Testis (tissue), 5 donors: ENCODE measurements around the gene GPD1L. TPM values are rescaled to one million over a fixed set of nuclear protein-coding genes. Genes with fewer than 3 reads are reported as not detected.
"Not testable (repeated sequence)": the region's sequence is repeated elsewhere in the genome, so short reads cannot be mapped to it uniquely, and the experiment has no call there.

Experiments
- DNase-seq: peaks from one replicate; pipeline ENCODE4 v3.0.0-alpha.2; 2019
- H3K27ac ChIP-seq, 2 donors: fragments of 200-600 bp; sonication (generic); one replicate each; pipeline ENCODE4 v1.5.1; 2019
- H3K27me3 ChIP-seq: fragments of 200-600 bp; sonication (generic); one replicate; pipeline ENCODE4 v1.5.1; 2019
- H3K36me3 ChIP-seq: fragments of 200-600 bp; sonication (generic); one replicate; pipeline ENCODE4 v1.5.1; 2017; ENCODE audit warnings: low read depth; ENCODE audit errors: missing control alignments
- H3K4me1 ChIP-seq: fragments of 200-600 bp; sonication (generic); one replicate; pipeline ENCODE4 v1.5.1; 2019
- H3K4me3 ChIP-seq, 2 donors: fragments of 200-600 bp; sonication (generic); one replicate each; pipeline ENCODE4 v1.5.1; 2017 to 2019
- H3K9me3 ChIP-seq: fragments of 200-600 bp; sonication (generic); one replicate; pipeline ENCODE4 v1.5.1; 2017
- CTCF ChIP-seq, 3 experiments: fragments of 450-650 bp in 2 of 3; fragments of 200-600 bp in 1 of 3; sonication (generic) in 1 of 3; IDR thresholded peaks; one replicate each; pipeline ENCODE4 v1.5.1; 2016 to 2019; ENCODE audit warnings: antibody characterized with exemption in 3 of 3, mild to moderate bottlenecking in 2 of 3, moderate library complexity in 1 of 3
- POLR2A ChIP-seq: fragments of 450-650 bp; IDR thresholded peaks from one replicate; pipeline ENCODE4 v1.6.1; 2017; ENCODE audit warnings: antibody characterized with exemption, mild to moderate bottlenecking, moderate library complexity
- WGBS, 2 donors: methylation state at CpG; one replicate each; pipeline ENCODE4 v1.1.5; 2018; 5-methylcytosine and 5-hydroxymethylcytosine counted together
- intact Hi-C: fragments of 100-400 bp; cut with DNase I; formaldehyde crosslinking; loops from one replicate; pipeline ENCODE4 v1.15.1; 2023; ENCODE audit warnings: low total_unique reads
- long read RNA-seq, 2 donors: transcript quantifications; one replicate each; lab custom pipeline, GENCODE V29; 2026
- polyA plus RNA-seq: library from polyadenylated mRNA; stranded (reverse); fragments of 350-450 nt; fragmentation: Illumina TruSeq; extraction: RNeasy Lipid Tissue Mini Kit (QIAGEN cat#74804); gene quantifications from one replicate; pipeline ENCODE4 v1.2.3, GENCODE V29; 2014; ENCODE audit warnings: low read depth, low replicate concordance; ENCODE audit not compliant: insufficient read depth
- total RNA-seq, 2 donors: library from RNA; depleted of rRNA; stranded (reverse); fragments of >200 nt; gene quantifications; one replicate each; pipeline ENCODE4 v1.2.3, GENCODE V29; 2016

The GPD1L gene
- total RNA-seq (10 to 100 TPM; 15.4 to 18.4 TPM), polyA plus RNA-seq (13.4 TPM)
- long read RNA-seq, donor 1, full-length matches to known transcripts, result 9 of 9 reads
- long read RNA-seq, donor 1, partial matches to known transcripts, result 0 of 9 reads
- long read RNA-seq, donor 1, other reads (novel, unspliced or antisense), result 0 of 9 reads
- long read RNA-seq, donor 2, full-length matches to known transcripts, result 12 of 12 reads
- long read RNA-seq, donor 2, partial matches to known transcripts, result 0 of 12 reads
- long read RNA-seq, donor 2, other reads (novel, unspliced or antisense), result 0 of 12 reads

GRCh38 chr3:32106132-32106928 lies at the start of gene GPD1L:
Gene GPD1L (plus strand): TSS chr3:32106620. CDS start chr3:32106712, 92 bp downstream.
- WGBS, 2 donors, result 3 to 4% methylated on average over 19 to 46 of the region's 78 CpGs
- peak within 1 kb of the TSS; percentile 71 to 85 for H3K4me3 ChIP-seq
- no peaks in the 10 kb centered on the region for H3K9me3 ChIP-seq
- DNase-seq, result peak; percentile 95
- H3K4me1 ChIP-seq, result peaks cover 6% of the 10 kb centered on the region
- H3K27me3 ChIP-seq, result no peaks in the 10 kb centered on the region
- intact Hi-C loops, result no loop called here
- no peaks in the 10 kb centered on the region for H3K36me3 ChIP-seq
- peak within 1 kb of the TSS in 1 of 2 donors; percentile 50 for H3K27ac ChIP-seq
- TF ChIP-seq CTCF (IDR thresholded peaks at IDR 0.05) (no peak), POLR2A (no peak)

- H3K27me3 ChIP-seq, H3K27ac ChIP-seq, DNase-seq, H3K4me1 ChIP-seq, H3K4me3 ChIP-seq, intact Hi-C loops, H3K36me3 ChIP-seq, H3K9me3 ChIP-seq: not testable (repeated sequence)
- 91 to 95% methylated on average over 4 of the region's 4 CpGs for WGBS, 2 donors
These were observed 48.0 kb upstream of the GPD1L start for GRCh38 chr3:32058465-32058864.

GRCh38 chr3:32062950-32063582 lies 43.4 kb upstream of the GPD1L start:
- intact Hi-C loops, result no loop called here
- Histone ChIP-seq H3K4me3 (no peak overlapping the region), H3K27me3 (no peaks in the 10 kb centered on the region), H3K4me1 (no peaks in the 10 kb centered on the region), H3K9me3 (no peaks in the 10 kb centered on the region), H3K36me3 (no peaks in the 10 kb centered on the region), H3K27ac (no peak overlapping the region)
- TF ChIP-seq CTCF (IDR thresholded peaks at IDR 0.05) (no peak), POLR2A (no peak)
- no peak for DNase-seq
- 41% methylated on average over 4 of the region's 4 CpGs; no CpG with 5 or more reads in 1 of the 2 donors for WGBS, 2 donors

GRCh38 chr3:32066686-32067085 lies 39.7 kb upstream of the GPD1L start:
- intact Hi-C loops, result no loop called here
- no peak overlapping the region for H3K27ac ChIP-seq
- TF ChIP-seq POLR2A, result no peak
- no peak for TF ChIP-seq CTCF (IDR thresholded peaks at IDR 0.05)
- H3K27me3 ChIP-seq, result no peaks in the 10 kb centered on the region
- no peaks in the 10 kb centered on the region for H3K36me3 ChIP-seq
- WGBS, 2 donors, result 91 to 96% methylated on average over 2 of the region's 2 CpGs
- H3K4me3 ChIP-seq, result no peak overlapping the region
- no peaks in the 10 kb centered on the region for H3K4me1 ChIP-seq
- no peaks in the 10 kb centered on the region for H3K9me3 ChIP-seq
- DNase-seq, result no peak

GRCh38 chr3:32074194-32074593 lies 32.2 kb upstream of the GPD1L start:
- WGBS, 2 donors, result 81 to 83% methylated on average over 7 of the region's 7 CpGs

More at GRCh38 chr3:32074194-32074593, 32.2 kb upstream of the GPD1L start:
- H3K27me3 ChIP-seq, H3K4me1 ChIP-seq, H3K4me3 ChIP-seq, H3K36me3 ChIP-seq, H3K27ac ChIP-seq, DNase-seq, intact Hi-C loops, H3K9me3 ChIP-seq: not testable (repeated sequence)
